ENCODE measurements around the gene ALOX5.

ALOX5 gene

DNA sequence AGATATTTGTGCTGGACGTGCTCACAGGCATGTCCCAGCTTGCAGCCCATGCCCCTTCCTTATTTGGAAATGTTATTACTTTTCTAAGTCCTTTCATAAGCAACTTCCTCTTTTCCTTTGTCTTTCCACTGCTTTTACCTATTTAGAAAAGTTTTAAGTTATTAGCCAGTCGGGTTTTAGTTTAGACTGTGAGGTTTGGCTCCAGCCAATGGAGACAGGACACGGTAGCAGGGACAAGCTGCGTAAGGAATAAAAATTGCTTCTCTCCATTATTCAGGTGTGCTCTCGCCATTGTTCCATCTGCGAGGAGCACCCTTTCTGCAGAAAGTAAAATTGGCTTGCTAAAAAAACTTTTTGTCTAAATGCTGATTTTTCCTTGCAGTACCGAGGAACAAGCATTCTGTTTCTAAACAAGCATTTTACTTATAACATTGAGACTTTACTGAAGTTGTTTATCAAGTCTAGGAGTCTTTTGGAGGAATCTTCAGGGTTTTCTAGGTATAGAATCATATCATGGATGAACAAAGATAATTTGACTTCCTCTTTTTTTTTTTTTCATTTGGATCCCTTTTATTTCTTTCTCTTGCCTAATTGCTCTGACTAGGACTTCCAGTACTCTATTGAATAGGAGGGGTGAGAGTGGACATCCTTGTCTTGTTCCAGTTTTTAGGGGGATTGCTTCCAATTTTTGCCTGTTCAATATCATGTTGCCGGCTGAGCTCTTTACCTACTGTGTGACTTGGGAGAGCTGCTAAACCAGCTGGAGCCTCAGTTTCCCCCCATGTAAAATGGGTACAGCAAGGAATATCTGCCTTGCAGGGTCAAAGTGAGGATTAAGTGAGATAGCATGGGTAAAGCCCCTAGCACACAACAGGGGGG lies 63.8 kb downstream of the ALOX5 start:
- TF ChIP-seq FOXP2 (optimal IDR thresholded peaks at IDR 0.05; ENCODE audit: borderline replicate concordance, extremely low read depth, extremely low read length, insufficient read depth) (no peak), TAF1 (IDR thresholded peaks at IDR 0.05; ENCODE audit: borderline replicate concordance, insufficient read depth, low read length) (no peak), POLR2AphosphoS5 (IDR thresholded peaks at IDR 0.05; ENCODE audit: low read depth, low read length) (no peak), SIN3A (IDR thresholded peaks at IDR 0.05; ENCODE audit: borderline replicate concordance, insufficient read depth, low read length) (no peak)
- TF ChIP-seq, protein P1, sequence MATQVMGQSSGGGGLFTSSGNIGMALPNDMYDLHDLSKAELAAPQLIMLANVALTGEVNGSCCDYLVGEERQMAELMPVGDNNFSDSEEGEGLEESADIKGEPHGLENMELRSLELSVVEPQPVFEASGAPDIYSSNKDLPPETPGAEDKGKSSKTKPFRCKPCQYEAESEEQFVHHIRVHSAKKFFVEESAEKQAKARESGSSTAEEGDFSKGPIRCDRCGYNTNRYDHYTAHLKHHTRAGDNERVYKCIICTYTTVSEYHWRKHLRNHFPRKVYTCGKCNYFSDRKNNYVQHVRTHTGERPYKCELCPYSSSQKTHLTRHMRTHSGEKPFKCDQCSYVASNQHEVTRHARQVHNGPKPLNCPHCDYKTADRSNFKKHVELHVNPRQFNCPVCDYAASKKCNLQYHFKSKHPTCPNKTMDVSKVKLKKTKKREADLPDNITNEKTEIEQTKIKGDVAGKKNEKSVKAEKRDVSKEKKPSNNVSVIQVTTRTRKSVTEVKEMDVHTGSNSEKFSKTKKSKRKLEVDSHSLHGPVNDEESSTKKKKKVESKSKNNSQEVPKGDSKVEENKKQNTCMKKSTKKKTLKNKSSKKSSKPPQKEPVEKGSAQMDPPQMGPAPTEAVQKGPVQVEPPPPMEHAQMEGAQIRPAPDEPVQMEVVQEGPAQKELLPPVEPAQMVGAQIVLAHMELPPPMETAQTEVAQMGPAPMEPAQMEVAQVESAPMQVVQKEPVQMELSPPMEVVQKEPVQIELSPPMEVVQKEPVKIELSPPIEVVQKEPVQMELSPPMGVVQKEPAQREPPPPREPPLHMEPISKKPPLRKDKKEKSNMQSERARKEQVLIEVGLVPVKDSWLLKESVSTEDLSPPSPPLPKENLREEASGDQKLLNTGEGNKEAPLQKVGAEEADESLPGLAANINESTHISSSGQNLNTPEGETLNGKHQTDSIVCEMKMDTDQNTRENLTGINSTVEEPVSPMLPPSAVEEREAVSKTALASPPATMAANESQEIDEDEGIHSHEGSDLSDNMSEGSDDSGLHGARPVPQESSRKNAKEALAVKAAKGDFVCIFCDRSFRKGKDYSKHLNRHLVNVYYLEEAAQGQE (IDR thresholded peaks at IDR 0.05; ENCODE audit: insufficient read depth in 1 of 2, low read depth in 2 of 2, low read length in 2 of 2) = no peak

DNA sequence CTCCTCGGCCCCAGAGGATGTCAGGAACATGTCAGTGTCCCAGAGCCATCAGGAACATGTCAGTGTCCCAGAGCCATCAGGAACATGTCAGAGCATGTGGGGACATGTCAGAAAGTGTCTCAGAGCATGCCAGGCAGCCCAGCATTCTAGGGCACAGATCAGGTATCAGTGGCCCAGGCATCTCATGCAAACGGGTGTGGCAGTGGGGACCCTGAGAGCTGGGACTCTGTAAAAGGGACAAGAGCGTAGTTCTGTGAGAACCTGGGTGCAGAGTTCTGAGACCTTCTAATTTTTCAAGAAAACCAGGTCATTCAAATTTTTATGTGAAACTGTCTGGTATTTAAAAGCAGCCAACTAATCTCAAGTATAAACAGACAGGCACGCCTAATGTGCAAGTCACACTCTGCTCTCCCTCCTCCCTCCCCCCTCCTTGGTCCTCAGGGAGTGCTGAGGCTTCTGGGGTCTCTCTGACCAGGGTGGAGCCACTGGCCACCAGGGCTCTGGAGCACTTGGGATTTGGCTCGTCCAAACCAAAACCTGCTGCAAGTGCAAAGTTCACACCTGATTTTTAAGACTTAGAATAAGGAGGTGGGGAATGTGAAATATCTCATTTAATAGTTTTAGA lies 64.6 kb downstream of the ALOX5 start:
- no peak for TF ChIP-seq TAF1 (IDR thresholded peaks at IDR 0.05; ENCODE audit: borderline replicate concordance, insufficient read depth, low read length)
- TF ChIP-seq, protein P1 (IDR thresholded peaks at IDR 0.05; ENCODE audit: insufficient read depth in 1 of 2, low read depth in 2 of 2, low read length in 2 of 2) = no peak
- TF ChIP-seq FOXP2 (optimal IDR thresholded peaks at IDR 0.05; ENCODE audit: borderline replicate concordance, extremely low read depth, extremely low read length, insufficient read depth) = no peak
- TF ChIP-seq SIN3A (IDR thresholded peaks at IDR 0.05; ENCODE audit: borderline replicate concordance, insufficient read depth, low read length) = no peak
- TF ChIP-seq POLR2AphosphoS5 (IDR thresholded peaks at IDR 0.05; ENCODE audit: low read depth, low read length) = no peak

- TF ChIP-seq FOXP2 (optimal IDR thresholded peaks at IDR 0.05; ENCODE audit: borderline replicate concordance, extremely low read depth, extremely low read length, insufficient read depth) = no peak
Measured at GRCh38 chr10:45439365-45439764, 65.3 kb downstream of the ALOX5 start.

GRCh38 chr10:45439873-45440272 lies 65.9 kb downstream of the ALOX5 start:
- TF ChIP-seq POLR2AphosphoS5 (IDR thresholded peaks at IDR 0.05; ENCODE audit: low read depth, low read length) = no peak
- no peak for TF ChIP-seq TAF1 (IDR thresholded peaks at IDR 0.05; ENCODE audit: borderline replicate concordance, insufficient read depth, low read length)
- TF ChIP-seq, protein P1 (IDR thresholded peaks at IDR 0.05; ENCODE audit: insufficient read depth in 1 of 2, low read depth in 2 of 2, low read length in 2 of 2) = no peak
- TF ChIP-seq SIN3A (IDR thresholded peaks at IDR 0.05; ENCODE audit: borderline replicate concordance, insufficient read depth, low read length) = no peak
- TF ChIP-seq FOXP2 (optimal IDR thresholded peaks at IDR 0.05; ENCODE audit: borderline replicate concordance, extremely low read depth, extremely low read length, insufficient read depth) = no peak

DNA sequence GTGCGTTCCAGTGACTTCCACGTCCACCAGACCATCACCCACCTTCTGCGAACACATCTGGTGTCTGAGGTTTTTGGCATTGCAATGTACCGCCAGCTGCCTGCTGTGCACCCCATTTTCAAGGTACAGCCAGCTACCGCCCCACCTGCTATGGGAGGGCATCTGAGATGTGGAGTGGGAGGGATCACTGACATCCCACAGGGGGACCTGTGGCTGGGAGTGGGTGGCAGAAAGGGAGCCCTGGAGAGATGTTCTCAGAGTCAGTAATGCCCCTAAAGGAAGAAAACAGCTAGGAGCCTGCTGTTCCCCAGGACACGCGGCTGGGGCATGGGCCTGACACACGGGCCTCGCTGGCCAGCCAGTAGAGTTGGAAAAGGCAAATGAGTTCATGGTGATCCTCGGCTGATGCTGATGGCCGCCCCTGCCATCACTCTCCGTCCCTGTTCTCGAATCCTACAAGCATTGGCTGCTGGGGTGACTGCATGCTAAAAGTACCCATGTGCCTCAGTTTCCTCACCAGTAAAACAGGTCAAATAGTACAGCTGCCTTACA lies 66.6 kb downstream of the ALOX5 start:
- TF ChIP-seq POLR2AphosphoS5 (IDR thresholded peaks at IDR 0.05; ENCODE audit: low read depth, low read length) = no peak
- TF ChIP-seq TAF1 (IDR thresholded peaks at IDR 0.05; ENCODE audit: borderline replicate concordance, insufficient read depth, low read length) = no peak
- no peak for TF ChIP-seq SIN3A (IDR thresholded peaks at IDR 0.05; ENCODE audit: borderline replicate concordance, insufficient read depth, low read length)
- TF ChIP-seq FOXP2 (optimal IDR thresholded peaks at IDR 0.05; ENCODE audit: borderline replicate concordance, extremely low read depth, extremely low read length, insufficient read depth) = no peak
- TF ChIP-seq, protein P1 (IDR thresholded peaks at IDR 0.05; ENCODE audit: insufficient read depth in 1 of 2, low read depth in 2 of 2, low read length in 2 of 2) = no peak
